ENCODE results near the gene BSG. TPM values are rescaled to one million over a fixed set of nuclear protein-coding genes. Genes with fewer than 3 reads are reported as not detected.
"Not testable (repeated sequence)": the region's sequence is repeated elsewhere in the genome, so short reads cannot be mapped to it uniquely, and the experiment has no call there.

BSG gene
- polyA plus RNA-seq, 1 donor from 2014 or later, result 209 TPM

- H3F3A ChIP-seq (ENCODE audit: insufficient read depth, low read length, poor library complexity, severe bottlenecking), result no peaks in the 10 kb centered on the region
- no peak overlapping the region for H2AFZ ChIP-seq (ENCODE audit: low read depth, low read length)
- H3K36me3 ChIP-seq (ENCODE audit: insufficient read depth, low read length), result no peaks in the 10 kb centered on the region
- H3K4me3 ChIP-seq (ENCODE audit: low read length), result no peak overlapping the region
- H3K9me2 ChIP-seq (ENCODE audit: insufficient read depth, low read length), result no peaks in the 10 kb centered on the region
- TF ChIP-seq RAD21 (conservative IDR thresholded peaks at IDR 0.05), result no peak
- TF ChIP-seq, protein P1, sequence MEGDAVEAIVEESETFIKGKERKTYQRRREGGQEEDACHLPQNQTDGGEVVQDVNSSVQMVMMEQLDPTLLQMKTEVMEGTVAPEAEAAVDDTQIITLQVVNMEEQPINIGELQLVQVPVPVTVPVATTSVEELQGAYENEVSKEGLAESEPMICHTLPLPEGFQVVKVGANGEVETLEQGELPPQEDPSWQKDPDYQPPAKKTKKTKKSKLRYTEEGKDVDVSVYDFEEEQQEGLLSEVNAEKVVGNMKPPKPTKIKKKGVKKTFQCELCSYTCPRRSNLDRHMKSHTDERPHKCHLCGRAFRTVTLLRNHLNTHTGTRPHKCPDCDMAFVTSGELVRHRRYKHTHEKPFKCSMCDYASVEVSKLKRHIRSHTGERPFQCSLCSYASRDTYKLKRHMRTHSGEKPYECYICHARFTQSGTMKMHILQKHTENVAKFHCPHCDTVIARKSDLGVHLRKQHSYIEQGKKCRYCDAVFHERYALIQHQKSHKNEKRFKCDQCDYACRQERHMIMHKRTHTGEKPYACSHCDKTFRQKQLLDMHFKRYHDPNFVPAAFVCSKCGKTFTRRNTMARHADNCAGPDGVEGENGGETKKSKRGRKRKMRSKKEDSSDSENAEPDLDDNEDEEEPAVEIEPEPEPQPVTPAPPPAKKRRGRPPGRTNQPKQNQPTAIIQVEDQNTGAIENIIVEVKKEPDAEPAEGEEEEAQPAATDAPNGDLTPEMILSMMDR (IDR thresholded peaks at IDR 0.05; ENCODE audit: poor library complexity, severe bottlenecking), result no peak
- TF ChIP-seq, protein P2, sequence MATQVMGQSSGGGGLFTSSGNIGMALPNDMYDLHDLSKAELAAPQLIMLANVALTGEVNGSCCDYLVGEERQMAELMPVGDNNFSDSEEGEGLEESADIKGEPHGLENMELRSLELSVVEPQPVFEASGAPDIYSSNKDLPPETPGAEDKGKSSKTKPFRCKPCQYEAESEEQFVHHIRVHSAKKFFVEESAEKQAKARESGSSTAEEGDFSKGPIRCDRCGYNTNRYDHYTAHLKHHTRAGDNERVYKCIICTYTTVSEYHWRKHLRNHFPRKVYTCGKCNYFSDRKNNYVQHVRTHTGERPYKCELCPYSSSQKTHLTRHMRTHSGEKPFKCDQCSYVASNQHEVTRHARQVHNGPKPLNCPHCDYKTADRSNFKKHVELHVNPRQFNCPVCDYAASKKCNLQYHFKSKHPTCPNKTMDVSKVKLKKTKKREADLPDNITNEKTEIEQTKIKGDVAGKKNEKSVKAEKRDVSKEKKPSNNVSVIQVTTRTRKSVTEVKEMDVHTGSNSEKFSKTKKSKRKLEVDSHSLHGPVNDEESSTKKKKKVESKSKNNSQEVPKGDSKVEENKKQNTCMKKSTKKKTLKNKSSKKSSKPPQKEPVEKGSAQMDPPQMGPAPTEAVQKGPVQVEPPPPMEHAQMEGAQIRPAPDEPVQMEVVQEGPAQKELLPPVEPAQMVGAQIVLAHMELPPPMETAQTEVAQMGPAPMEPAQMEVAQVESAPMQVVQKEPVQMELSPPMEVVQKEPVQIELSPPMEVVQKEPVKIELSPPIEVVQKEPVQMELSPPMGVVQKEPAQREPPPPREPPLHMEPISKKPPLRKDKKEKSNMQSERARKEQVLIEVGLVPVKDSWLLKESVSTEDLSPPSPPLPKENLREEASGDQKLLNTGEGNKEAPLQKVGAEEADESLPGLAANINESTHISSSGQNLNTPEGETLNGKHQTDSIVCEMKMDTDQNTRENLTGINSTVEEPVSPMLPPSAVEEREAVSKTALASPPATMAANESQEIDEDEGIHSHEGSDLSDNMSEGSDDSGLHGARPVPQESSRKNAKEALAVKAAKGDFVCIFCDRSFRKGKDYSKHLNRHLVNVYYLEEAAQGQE (IDR thresholded peaks at IDR 0.05; ENCODE audit: borderline replicate concordance), result no peak
- no peak for TF ChIP-seq EZH2 (IDR thresholded peaks at IDR 0.05; ENCODE audit: borderline replicate concordance, insufficient read depth, low read length, poor library complexity, severe bottlenecking)
- H4K20me1 ChIP-seq (ENCODE audit: insufficient read depth), result no peaks in the 10 kb centered on the region
- H3K9me3 ChIP-seq (ENCODE audit: low read length), result no peaks in the 10 kb centered on the region
- H3K9ac ChIP-seq (ENCODE audit: low read length), result no peak overlapping the region
- H3K4me2 ChIP-seq (ENCODE audit: low read length), result no peak overlapping the region
- no peaks in the 10 kb centered on the region for H3K79me2 ChIP-seq (replicated peaks; ENCODE audit: insufficient read depth, low read length)
- H3K27ac ChIP-seq (ENCODE audit: low read length), result no peak overlapping the region
- H3K27me3 ChIP-seq (ENCODE audit: insufficient read depth, low read depth, low read length), result no peaks in the 10 kb centered on the region
Observed at GRCh38 chr19:624433-625109, 52.2 kb downstream of the BSG start.

DNA sequence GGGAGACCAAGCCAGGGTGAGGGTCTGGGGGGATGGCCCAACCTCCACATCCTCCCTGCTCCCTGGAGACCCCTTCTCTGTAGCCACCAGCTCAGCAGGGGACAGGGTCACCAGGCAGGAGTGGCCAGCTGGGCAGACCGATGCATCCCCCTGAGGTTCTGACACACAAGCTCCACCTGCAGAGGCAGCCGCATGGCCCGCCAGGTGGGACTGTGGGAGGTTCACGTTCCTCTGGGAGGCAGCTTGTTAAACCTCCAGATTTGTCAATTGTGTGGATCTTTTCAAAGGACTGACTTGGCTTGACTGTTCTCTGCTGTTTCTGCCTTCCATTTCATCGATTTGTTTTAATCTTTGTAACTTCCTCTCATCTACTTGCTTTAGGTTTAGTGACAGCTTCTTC lies 52.9 kb downstream of the BSG start:
- Histone ChIP-seq H4K20me1 (ENCODE audit: insufficient read depth) (no peaks in the 10 kb centered on the region), H3K9me2 (ENCODE audit: insufficient read depth, low read length) (no peaks in the 10 kb centered on the region), H3K27ac (ENCODE audit: low read length) (no peak overlapping the region), H2AFZ (ENCODE audit: low read depth, low read length) (no peak overlapping the region), H3F3A (ENCODE audit: insufficient read depth, low read length, poor library complexity, severe bottlenecking) (no peaks in the 10 kb centered on the region), H3K79me2 (replicated peaks; ENCODE audit: insufficient read depth, low read length) (no peaks in the 10 kb centered on the region), H3K9ac (ENCODE audit: low read length) (no peak overlapping the region), H3K4me2 (ENCODE audit: low read length) (no peak overlapping the region), H3K36me3 (ENCODE audit: insufficient read depth, low read length) (no peaks in the 10 kb centered on the region), H3K9me3 (ENCODE audit: low read length) (no peaks in the 10 kb centered on the region), H3K4me3 (ENCODE audit: low read length) (no peak overlapping the region), H3K27me3 (ENCODE audit: insufficient read depth, low read depth, low read length) (no peaks in the 10 kb centered on the region)
- TF ChIP-seq EZH2 (IDR thresholded peaks at IDR 0.05; ENCODE audit: borderline replicate concordance, insufficient read depth, low read length, poor library complexity, severe bottlenecking) (no peak), TAF1 (IDR thresholded peaks at IDR 0.05; ENCODE audit: low read depth) (no peak), MXI1 (conservative IDR thresholded peaks at IDR 0.05; ENCODE audit: poor library complexity, severe bottlenecking) (no peak), SMC3 (conservative IDR thresholded peaks at IDR 0.05; ENCODE audit: poor library complexity) (no peak), EP300 (conservative IDR thresholded peaks at IDR 0.05; ENCODE audit: poor library complexity, severe bottlenecking) (no peak)
- TF ChIP-seq, protein P2 (IDR thresholded peaks at IDR 0.05; ENCODE audit: borderline replicate concordance), result no peak

- H3K27me3 ChIP-seq (ENCODE audit: insufficient read depth, low read depth, low read length); H3K79me2 ChIP-seq (replicated peaks; ENCODE audit: insufficient read depth, low read length); H3K36me3 ChIP-seq (ENCODE audit: insufficient read depth, low read length); H3K9me3 ChIP-seq (ENCODE audit: low read length); H3K4me2 ChIP-seq (ENCODE audit: low read length); H2AFZ ChIP-seq (ENCODE audit: low read depth, low read length); H4K20me1 ChIP-seq (ENCODE audit: insufficient read depth); H3F3A ChIP-seq (ENCODE audit: insufficient read depth, low read length, poor library complexity, severe bottlenecking); H3K9me2 ChIP-seq (ENCODE audit: insufficient read depth, low read length); H3K9ac ChIP-seq (ENCODE audit: low read length); H3K4me3 ChIP-seq (ENCODE audit: low read length); H3K27ac ChIP-seq (ENCODE audit: low read length): not testable (repeated sequence)
Observed at GRCh38 chr19:626566-626965, 54.2 kb downstream of the BSG start.

Data from neural cell (in vitro differentiated cells).